ENCODE results near the gene PPFIA2.

GRCh38 chr12:81222846-81223592, 536.1 kb downstream of the PPFIA2 start:
- TF ChIP-seq CTCF (conservative IDR thresholded peaks at IDR 0.05) (no peak), ZFX (IDR thresholded peaks at IDR 0.05) (no peak)
